Activated B cell treated with CpG ODN at 0.5 μM for 24 hours (primary cell): ENCODE measurements around the gene RNF40. TPM values are rescaled to one million over a fixed set of nuclear protein-coding genes. Genes with fewer than 3 reads are reported as not detected.

Experiments
- ATAC-seq: fragments of 200-7000 bp; cut with Tn5 transposase; one replicate; pipeline ENCODE4 v1.10.0; 2021; ENCODE audit warnings: low read depth, mild to moderate bottlenecking, moderate library complexity
- CTCF ChIA-PET: fragments of 350-600 bp; sonication (Branson Sonifier 250); formaldehyde crosslinking; loops from one replicate; lab custom pipeline; 2021; ENCODE audit warnings: antibody characterized with exemption; lab: Charles Lee
- POLR2A ChIA-PET: fragments of 350-600 bp; sonication (Branson Sonifier 250); formaldehyde crosslinking; loops from one replicate; lab custom pipeline; 2021; ENCODE audit warnings: antibody characterized with exemption; lab: Charles Lee
- DNase-seq: peaks from one replicate; pipeline ENCODE4 v3.0.0; 2022
- H3K27ac Mint-ChIP-seq: one replicate; pipeline ENCODE4 v1.8.0; 2020; ENCODE audit warnings: mixed read lengths
- H3K27me3 Mint-ChIP-seq: one replicate; pipeline ENCODE4 v1.8.0; 2021; ENCODE audit warnings: mixed read lengths
- H3K36me3 Mint-ChIP-seq: one replicate; pipeline ENCODE4 v1.8.0; 2021; ENCODE audit warnings: low read depth, mixed read lengths
- H3K4me1 Mint-ChIP-seq: one replicate; pipeline ENCODE4 v1.8.0; 2021; ENCODE audit warnings: mixed read lengths
- H3K4me3 Mint-ChIP-seq: one replicate; pipeline ENCODE4 v1.8.0; 2020; ENCODE audit warnings: mild to moderate bottlenecking, mixed read lengths
- H3K9me3 Mint-ChIP-seq: one replicate; pipeline ENCODE4 v1.8.0; 2020; ENCODE audit warnings: mixed read lengths
- intact Hi-C: fragments of 100-400 bp; cut with micrococcal nuclease; formaldehyde crosslinking; loops from one replicate; pipeline ENCODE4 v1.15.1; 2024
- total RNA-seq: library from RNA; stranded (reverse); gene quantifications from 2 replicates; pipeline ENCODE4 v1.2.3, GENCODE V29; 2022
- TF ChIP-seq, protein P1 (sequence below): fragments of 200-600 bp; IDR thresholded peaks from one replicate; pipeline ENCODE4 v1.8.0; 2022; ENCODE audit warnings: antibody characterized with exemption, mild to moderate bottlenecking

The RNF40 gene
- total RNA-seq, 1 donor from 2014 or later, result 117 TPM

DNA sequence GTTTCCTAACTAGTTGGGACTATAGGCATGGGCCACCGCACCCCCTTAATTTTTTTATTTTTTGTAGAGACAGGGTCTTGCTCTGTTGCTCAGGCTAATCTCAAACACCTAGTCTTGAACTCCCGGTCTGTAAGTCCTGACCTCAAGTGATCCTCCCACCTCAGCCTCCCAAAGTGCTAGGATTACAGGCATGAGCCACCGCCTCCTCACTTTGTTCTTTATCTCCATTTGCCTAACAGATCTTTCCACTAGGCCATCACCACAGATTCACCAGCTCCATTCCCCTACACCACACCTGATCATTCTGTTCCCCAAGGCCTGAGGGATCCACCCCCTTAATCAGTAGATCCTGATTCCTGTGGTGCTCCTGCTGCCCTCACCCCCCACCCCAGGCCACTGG, 32.5 kb downstream of the RNF40 start:
- H3K4me1 Mint-ChIP-seq, result no peaks in the 10 kb centered on the region
- intact Hi-C loops, result no loop called here
- DNase-seq (no peak), ATAC-seq (no peak)
- ChIA-PET CTCF (no interaction called here), POLR2A (interaction anchor here (0.6 kb wide), 1 partner anchor 94 kb away, joined by 3 read pairs; no protein-coding TSS in a partner anchor)
- H3K27me3 Mint-ChIP-seq, result no peaks in the 10 kb centered on the region
- H3K9me3 Mint-ChIP-seq, result no peaks in the 10 kb centered on the region
- TF ChIP-seq, protein P1, sequence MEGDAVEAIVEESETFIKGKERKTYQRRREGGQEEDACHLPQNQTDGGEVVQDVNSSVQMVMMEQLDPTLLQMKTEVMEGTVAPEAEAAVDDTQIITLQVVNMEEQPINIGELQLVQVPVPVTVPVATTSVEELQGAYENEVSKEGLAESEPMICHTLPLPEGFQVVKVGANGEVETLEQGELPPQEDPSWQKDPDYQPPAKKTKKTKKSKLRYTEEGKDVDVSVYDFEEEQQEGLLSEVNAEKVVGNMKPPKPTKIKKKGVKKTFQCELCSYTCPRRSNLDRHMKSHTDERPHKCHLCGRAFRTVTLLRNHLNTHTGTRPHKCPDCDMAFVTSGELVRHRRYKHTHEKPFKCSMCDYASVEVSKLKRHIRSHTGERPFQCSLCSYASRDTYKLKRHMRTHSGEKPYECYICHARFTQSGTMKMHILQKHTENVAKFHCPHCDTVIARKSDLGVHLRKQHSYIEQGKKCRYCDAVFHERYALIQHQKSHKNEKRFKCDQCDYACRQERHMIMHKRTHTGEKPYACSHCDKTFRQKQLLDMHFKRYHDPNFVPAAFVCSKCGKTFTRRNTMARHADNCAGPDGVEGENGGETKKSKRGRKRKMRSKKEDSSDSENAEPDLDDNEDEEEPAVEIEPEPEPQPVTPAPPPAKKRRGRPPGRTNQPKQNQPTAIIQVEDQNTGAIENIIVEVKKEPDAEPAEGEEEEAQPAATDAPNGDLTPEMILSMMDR, result no peak
- H3K36me3 Mint-ChIP-seq, result no peaks in the 10 kb centered on the region
- no peak overlapping the region for H3K27ac Mint-ChIP-seq
- H3K4me3 Mint-ChIP-seq, result no peak overlapping the region

DNA sequence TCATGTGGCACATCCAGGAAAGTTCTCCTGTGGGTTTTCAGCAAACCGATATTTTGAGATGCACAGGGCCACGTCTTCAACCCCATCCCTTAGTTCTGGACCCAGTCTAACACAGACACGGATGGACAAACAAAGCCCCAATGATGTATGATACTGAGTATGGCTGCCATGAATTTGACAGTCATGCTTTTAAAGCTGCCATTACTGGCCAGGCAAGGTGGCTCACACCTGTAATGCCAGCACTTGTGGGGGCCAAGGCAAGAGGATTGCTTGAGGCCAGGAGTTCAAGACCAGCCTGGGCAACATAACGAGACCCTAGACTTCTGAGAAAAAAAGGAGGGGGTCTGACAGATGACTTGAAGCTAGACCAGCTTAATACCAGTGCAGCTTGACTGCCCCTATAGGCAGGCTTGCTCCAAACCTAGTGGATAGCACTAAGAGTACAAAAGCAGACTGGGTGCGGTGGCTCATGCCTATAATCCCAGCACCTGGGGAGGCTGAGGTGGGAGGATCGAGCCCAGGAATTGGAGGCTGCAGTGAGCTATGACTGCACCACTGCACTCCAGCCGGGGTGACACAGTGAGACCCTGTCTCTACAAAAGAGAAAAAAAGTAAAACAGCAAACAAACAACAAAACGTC, 35.7 kb downstream of the RNF40 start:
- Mint-ChIP-seq H3K9me3 (no peaks in the 10 kb centered on the region), H3K4me1 (peaks cover 2% of the 10 kb centered on the region), H3K27ac (no peak overlapping the region), H3K4me3 (no peak overlapping the region), H3K27me3 (no peaks in the 10 kb centered on the region), H3K36me3 (no peaks in the 10 kb centered on the region)
- CTCF ChIA-PET, result no interaction called here
- intact Hi-C loops, result no loop called here
- POLR2A ChIA-PET, result no interaction called here
- TF ChIP-seq, protein P1, result no peak
- DNase-seq (no peak), ATAC-seq (no peak)

DNA sequence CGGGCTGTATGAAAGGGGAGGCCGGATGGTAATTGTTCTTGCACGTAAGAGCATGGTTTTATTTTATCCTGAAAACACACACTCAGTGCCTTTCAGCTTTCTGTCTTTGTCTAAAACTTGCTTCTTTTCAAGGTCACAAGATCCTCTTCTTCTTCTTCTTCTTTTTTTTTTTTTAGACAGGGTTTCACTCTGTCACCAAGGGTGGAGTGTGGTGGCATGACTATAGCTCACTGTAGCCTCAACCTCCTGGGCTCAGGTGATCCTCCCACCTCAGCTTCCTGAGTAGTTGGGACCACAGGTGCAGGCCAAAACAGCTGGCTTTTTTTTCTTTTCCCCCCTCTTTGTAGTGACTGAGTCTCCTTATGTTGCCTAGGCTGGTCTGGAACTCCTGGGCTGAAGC, 40.8 kb downstream of the RNF40 start:
- no peak for ATAC-seq
- ChIA-PET POLR2A (interaction anchor here (0.6 kb wide), 2 partner anchors 27 to 503 kb away, joined by 3 to 7 read pairs; no protein-coding TSS in a partner anchor), CTCF (no interaction called here)
- TF ChIP-seq, protein P1, result no peak
- no peak overlapping the region for H3K4me3 Mint-ChIP-seq
- no peaks in the 10 kb centered on the region for H3K27me3 Mint-ChIP-seq
- H3K9me3 Mint-ChIP-seq, result no peaks in the 10 kb centered on the region
- DNase-seq, result no peak
- H3K27ac Mint-ChIP-seq, result no peak overlapping the region
- H3K36me3 Mint-ChIP-seq, result no peaks in the 10 kb centered on the region
- intact Hi-C loops, result no loop called here
- H3K4me1 Mint-ChIP-seq, result peaks cover 20% of the 10 kb centered on the region

DNA sequence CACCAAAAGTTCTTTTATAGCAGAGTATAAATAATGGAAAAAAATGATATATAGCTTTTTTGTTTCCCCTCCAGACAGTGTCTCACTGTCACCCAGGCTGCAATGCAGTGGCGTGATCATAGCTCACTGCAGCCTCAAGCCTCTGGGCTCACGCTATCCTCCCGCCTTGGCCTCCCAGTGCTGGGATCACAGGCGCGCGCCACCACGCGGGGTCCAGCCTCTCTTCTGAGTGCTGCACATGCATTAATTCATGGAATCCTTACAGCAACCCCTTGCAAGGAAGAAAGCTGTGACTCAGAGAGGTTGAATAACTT, 42.9 kb downstream of the RNF40 start:
- Mint-ChIP-seq H3K4me3 (peak overlapping the region; percentile 82), H3K36me3 (no peaks in the 10 kb centered on the region), H3K4me1 (peaks cover 22% of the 10 kb centered on the region), H3K9me3 (no peaks in the 10 kb centered on the region), H3K27ac (peak overlapping the region; percentile 30), H3K27me3 (no peaks in the 10 kb centered on the region)
- POLR2A ChIA-PET, result interaction anchor here (0.6 to 3.0 kb wide), 21 partner anchors 9 to 375 kb away, joined by 3 to 27 read pairs (median 4); partner anchors contain the start of genes CTF1, FUS, PHKG2 and PRR14
- ATAC-seq, result no peak
- no peak for DNase-seq
- intact Hi-C loops, result loop anchor here (1.0 to 5.0 kb wide), 3 partner anchors 18 to 70 kb away; partner anchors contain the start of gene ZNF629
- TF ChIP-seq, protein P1, result no peak
- CTCF ChIA-PET, result interaction anchor here (1.0 to 2.4 kb wide), 6 partner anchors 9 to 97 kb away, joined by 3 to 10 read pairs (median 6); partner anchors contain the start of gene ZNF629

DNA sequence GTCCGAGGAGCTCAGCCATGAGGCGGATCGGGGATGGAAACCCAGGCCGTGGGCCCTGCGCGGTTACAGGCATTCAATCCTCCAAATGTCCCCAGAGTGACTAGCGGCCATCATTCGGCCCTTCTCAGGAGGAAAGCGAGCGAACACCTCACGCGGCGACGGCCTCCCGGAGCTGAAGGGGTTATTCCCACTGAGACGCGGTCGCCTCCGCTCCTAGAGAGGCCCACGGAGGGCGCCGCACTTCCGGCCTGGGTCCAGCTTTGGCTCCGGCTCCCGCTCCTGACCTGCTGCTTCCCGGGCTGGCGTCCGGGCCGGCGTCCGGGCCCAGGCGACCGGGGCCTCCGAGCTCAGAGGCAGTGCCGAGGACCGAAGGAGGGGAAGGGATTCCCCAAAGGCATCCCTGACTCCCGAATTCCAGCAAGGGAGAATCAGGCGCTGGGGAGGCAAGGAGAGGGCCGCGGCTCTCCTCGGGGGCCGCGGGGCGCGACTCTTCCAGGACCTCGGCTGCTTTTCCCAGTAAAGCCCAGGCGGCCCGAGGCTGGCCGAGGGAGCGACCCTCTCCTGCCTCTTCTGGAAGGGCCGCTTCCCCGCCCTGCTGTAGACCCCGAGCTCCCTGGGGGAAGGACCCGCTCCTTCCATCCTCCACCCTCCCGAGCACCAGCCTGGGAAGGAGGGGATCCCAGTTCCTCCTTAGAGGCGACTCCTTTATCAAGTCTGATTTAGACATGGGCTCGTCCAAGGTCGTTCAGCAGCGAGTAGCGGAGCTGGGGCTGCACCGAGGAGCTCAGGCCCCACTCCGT, 43.4 kb downstream of the RNF40 start:
- H3K4me3 Mint-ChIP-seq, result peak overlapping the region; percentile 82
- CTCF ChIA-PET, result interaction anchor here (1.0 to 2.4 kb wide), 7 partner anchors 9 to 136 kb away, joined by 3 to 10 read pairs (median 5); partner anchors contain the start of gene ZNF629

More for the DNA sequence above, 43.4 kb downstream of the RNF40 start:
- Mint-ChIP-seq H3K27me3 (no peaks in the 10 kb centered on the region), H3K36me3 (no peaks in the 10 kb centered on the region), H3K9me3 (no peaks in the 10 kb centered on the region), H3K27ac (peak overlapping the region; percentile 30), H3K4me1 (peaks cover 22% of the 10 kb centered on the region)
- intact Hi-C loops, result loop anchor here (1.0 to 5.0 kb wide), 3 partner anchors 18 to 70 kb away; partner anchors contain the start of gene ZNF629
- peak; percentile 54 for DNase-seq
- peak; percentile 73 for ATAC-seq
- TF ChIP-seq, protein P1, result no peak
- POLR2A ChIA-PET, result interaction anchor here (0.5 to 3.0 kb wide), 25 partner anchors 9 to 374 kb away, joined by 3 to 27 read pairs (median 4); partner anchors contain the start of genes CTF1, FUS, PHKG2 and PRR14
